Measurements from ENCODE around the gene LRCH1. TPM values are rescaled to one million over a fixed set of nuclear protein-coding genes. Genes with fewer than 3 reads are reported as not detected.

The LRCH1 gene
- total and polyA plus RNA-seq, 2 of the 13 experiments (the other 11 are each of a cell fraction or from before 2014, with no cell fraction given): 4.1 to 12.6 TPM

DNA sequence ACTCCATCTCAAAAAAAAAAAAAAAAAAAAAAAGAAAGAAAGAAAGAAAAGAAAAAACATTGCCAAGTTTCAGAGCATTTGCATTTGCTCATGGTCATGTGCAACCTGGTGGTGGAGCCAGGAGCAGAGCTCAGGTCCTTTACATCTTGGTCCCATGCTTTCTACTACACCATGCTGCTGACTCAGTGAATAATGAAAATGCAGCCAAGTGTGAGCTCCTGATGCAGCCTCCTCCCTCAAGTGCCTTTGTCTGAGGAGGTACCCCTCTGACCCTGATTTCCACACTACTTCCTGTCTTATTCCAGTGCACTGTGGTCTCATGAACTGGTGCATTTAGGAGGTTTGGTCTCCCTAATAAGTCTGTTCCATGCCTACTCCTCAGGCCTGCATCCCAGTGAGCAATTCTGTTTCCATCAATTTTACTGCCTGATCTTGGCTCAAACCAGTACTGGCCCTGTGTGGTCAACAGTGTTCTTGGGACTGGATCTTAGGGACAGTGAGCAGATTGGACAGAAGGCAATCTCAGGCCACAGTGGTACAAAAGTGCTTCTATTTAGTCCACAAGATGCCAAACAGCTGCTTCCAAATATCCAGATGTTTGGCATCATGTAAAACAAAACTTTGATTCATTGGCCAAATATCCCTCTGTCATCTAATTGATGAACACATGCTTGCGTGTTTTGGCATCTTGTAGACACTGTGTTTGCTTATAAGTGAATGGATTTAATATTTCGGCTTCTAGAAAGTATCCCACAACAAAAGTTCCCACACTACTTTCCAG is 28.8 kb upstream of the LRCH1 start:
- no peaks in the 10 kb centered on the region for H3K4me1 ChIP-seq (ENCODE audit: insufficient read depth, low read length)
- DNase-seq (ENCODE audit: low spot score) (no peak), ATAC-seq (no peak), FAIRE-seq (no peak)
- H3K9me3 ChIP-seq (ENCODE audit: low read length): peaks cover 8% of the 10 kb centered on the region
- no peak overlapping the region for H3K9ac ChIP-seq (ENCODE audit: insufficient read depth, low read depth, low read length)
- BruUV-seq (replicated peaks): no TSS peak
- no peak overlapping the region for H3K27ac ChIP-seq (ENCODE audit: extremely low read length, insufficient read depth, low read length)
- no peak overlapping the region for H2AFZ ChIP-seq (ENCODE audit: low read length)
- no peaks in the 10 kb centered on the region for H3K79me2 ChIP-seq (ENCODE audit: insufficient read depth, low read length)
- 15% methylated on average over 2 of the region's 2 CpGs for WGBS (ENCODE audit: low lambda C conversion rate)
- H4K20me1 ChIP-seq (ENCODE audit: insufficient read depth, low read length): no peaks in the 10 kb centered on the region
- H3K27me3 ChIP-seq (ENCODE audit: control insufficient read depth in 1 of 2, insufficient read depth in 2 of 2, low read length in 2 of 2): no peaks in the 10 kb centered on the region; a peak in 2 of 5 replicates
- H3K36me3 ChIP-seq (replicated peaks in 1 of 2; ENCODE audit: control insufficient read depth in 1 of 2, insufficient read depth in 2 of 2, low read length in 2 of 2): no peaks in the 10 kb centered on the region
- TF ChIP-seq MAFK (conservative IDR thresholded peaks at IDR 0.05 in 1 of 2, IDR thresholded peaks at IDR 0.05 in 1 of 2; ENCODE audit: low read length in 2 of 2) (peak; percentile 28 to 51; a peak in 3 of 4 replicates), SIN3B (IDR thresholded peaks at IDR 0.05; ENCODE audit: low read length) (no peak), TEAD3 (CRISPR knock-in tag; optimal IDR thresholded peaks at IDR 0.05; ENCODE audit: borderline replicate concordance) (no peak), MAFF (IDR thresholded peaks at IDR 0.05; ENCODE audit: low read depth, low read length) (0 out of 2 replicates have a peak, but pooled peaks have one; percentile 28), IRX3 (CRISPR knock-in tag; IDR thresholded peaks at IDR 0.05; ENCODE audit: borderline replicate concordance, low read depth) (no peak), POLR2A (IDR thresholded peaks at IDR 0.05; ENCODE audit: insufficient read depth in 1 of 2, low read depth in 2 of 2, low read length in 2 of 2) (no peak)
- no peak overlapping the region for H3K4me3 ChIP-seq (replicated peaks in 1 of 3; ENCODE audit: insufficient read depth in 1 of 3, low read depth in 2 of 3, low read length in 3 of 3)
- in situ Hi-C loops (cut with HindIII; ENCODE audit: extremely low pct_ligation_motif_present, low pct_unique_long_range_greater_than_20kb) (no loop called here), intact Hi-C loops (cut with micrococcal nuclease; ENCODE audit: unreplicated experiment) (no loop called here)
- ChIA-PET POLR2A (no interaction called here), CTCF (ENCODE audit: low intra/inter-chr PET ratio, low total read pairs) (no interaction called here)
- H3K4me2 ChIP-seq (ENCODE audit: low read depth, low read length): no peak overlapping the region

GRCh38 chr13:46526100-46526735 is 26.8 kb upstream of the LRCH1 start:
- Histone ChIP-seq H2AFZ (ENCODE audit: low read length) (no peak overlapping the region), H3K4me3 (replicated peaks in 1 of 3; ENCODE audit: insufficient read depth in 1 of 3, low read depth in 2 of 3, low read length in 3 of 3) (no peak overlapping the region), H3K9me3 (ENCODE audit: low read length) (peaks cover 5% of the 10 kb centered on the region), H3K4me2 (ENCODE audit: low read depth, low read length) (no peak overlapping the region), H3K4me1 (ENCODE audit: insufficient read depth, low read length) (no peaks in the 10 kb centered on the region), H4K20me1 (ENCODE audit: insufficient read depth, low read length) (no peaks in the 10 kb centered on the region), H3K9ac (ENCODE audit: insufficient read depth, low read depth, low read length) (no peak overlapping the region), H3K36me3 (replicated peaks in 1 of 2; ENCODE audit: control insufficient read depth in 1 of 2, insufficient read depth in 2 of 2, low read length in 2 of 2) (no peaks in the 10 kb centered on the region), H3K27me3 (ENCODE audit: control insufficient read depth in 1 of 2, insufficient read depth in 2 of 2, low read length in 2 of 2) (no peaks in the 10 kb centered on the region; a peak in 2 of 5 replicates), H3K27ac (ENCODE audit: extremely low read length, insufficient read depth, low read length) (no peak overlapping the region), H3K79me2 (ENCODE audit: insufficient read depth, low read length) (no peaks in the 10 kb centered on the region)
- POLR2A ChIA-PET: no interaction called here
- in situ Hi-C loops (cut with HindIII; ENCODE audit: extremely low pct_ligation_motif_present, low pct_unique_long_range_greater_than_20kb): no loop called here
- no peak for DNase-seq (ENCODE audit: low spot score)
- BruUV-seq (replicated peaks): no TSS peak
- intact Hi-C loops (cut with micrococcal nuclease; ENCODE audit: unreplicated experiment): no loop called here
- CTCF ChIA-PET (ENCODE audit: low intra/inter-chr PET ratio, low total read pairs): no interaction called here
- no peak for ATAC-seq
- FAIRE-seq: no peak
- WGBS (ENCODE audit: low lambda C conversion rate): 45% methylated on average over 7 of the region's 7 CpGs
- TF ChIP-seq ATF7 (IDR thresholded peaks at IDR 0.05): no peak
- TF ChIP-seq ATF7 (CRISPR knock-in tag; IDR thresholded peaks at IDR 0.05): no peak
- no peak for TF ChIP-seq ZNF713 (CRISPR knock-in tag; IDR thresholded peaks at IDR 0.05)
- TF ChIP-seq ZNF235 (CRISPR knock-in tag; IDR thresholded peaks at IDR 0.05; ENCODE audit: borderline replicate concordance): no peak
- no peak for TF ChIP-seq NFIB (CRISPR knock-in tag; IDR thresholded peaks at IDR 0.05; ENCODE audit: borderline replicate concordance)
- no peak for TF ChIP-seq ZSCAN21 (CRISPR knock-in tag; IDR thresholded peaks at IDR 0.05; ENCODE audit: borderline replicate concordance)
- TF ChIP-seq TFDP1 (CRISPR knock-in tag; IDR thresholded peaks at IDR 0.05; ENCODE audit: borderline replicate concordance): no peak
- TF ChIP-seq ZZZ3 (CRISPR knock-in tag; IDR thresholded peaks at IDR 0.05; ENCODE audit: borderline replicate concordance): no peak
- TF ChIP-seq DRAP1 (CRISPR knock-in tag; IDR thresholded peaks at IDR 0.05): no peak
- no peak for TF ChIP-seq EEA1 (CRISPR knock-in tag; IDR thresholded peaks at IDR 0.05; ENCODE audit: borderline replicate concordance)
- no peak for TF ChIP-seq HOXD1 (CRISPR knock-in tag; IDR thresholded peaks at IDR 0.05)
- TF ChIP-seq SNRNP70 (IDR thresholded peaks at IDR 0.05; ENCODE audit: low read depth, low read length): no peak

All from HepG2 (cell line).